Activated CD8-positive, alpha-beta memory T cell treated with anti-CD3 and anti-CD28 coated beads, Interleukin-2, amount 50 U/mL, for 48 hours (primary cell): Measurements from ENCODE around the gene CISD3.
"Not testable (repeated sequence)": the region's sequence is repeated elsewhere in the genome, so short reads cannot be mapped to it uniquely, and the experiment has no call there.

Source experiments
- DNase-seq: peaks from one replicate; pipeline ENCODE4 v3.0.0-alpha.2; 2020

Gene CISD3

DNA sequence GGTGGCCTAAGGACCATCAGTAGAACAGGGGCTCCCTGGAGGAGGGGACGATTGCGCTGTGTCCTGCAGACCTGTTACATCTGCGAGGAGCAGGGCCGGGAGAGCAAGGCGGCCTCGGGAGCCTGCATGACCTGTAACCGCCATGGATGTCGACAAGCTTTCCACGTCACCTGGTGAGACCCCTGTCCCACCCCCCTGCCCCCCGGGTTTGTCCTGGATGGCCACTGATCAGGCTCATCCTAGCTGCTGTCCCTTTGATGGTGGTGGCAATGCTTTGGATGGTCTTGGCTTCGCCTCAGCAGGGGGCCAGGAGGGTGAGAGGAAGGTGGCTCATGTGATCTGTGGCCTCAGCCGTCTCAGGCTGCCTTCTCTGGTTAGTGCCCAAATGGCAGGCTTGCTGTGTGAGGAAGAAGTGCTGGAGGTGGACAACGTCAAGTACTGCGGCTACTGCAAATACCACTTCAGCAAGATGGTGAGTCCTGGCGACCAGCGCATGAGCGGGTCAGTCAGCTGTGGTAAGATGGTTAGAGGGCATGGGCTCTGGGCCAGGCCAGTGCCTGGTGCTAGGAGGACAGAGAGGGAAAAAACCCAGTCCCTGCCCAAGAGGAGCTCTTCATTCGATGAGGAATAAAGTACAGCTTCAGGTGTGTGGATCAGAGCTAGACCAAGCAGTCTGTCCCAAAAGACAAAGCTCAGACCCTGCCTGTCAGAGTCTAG is 20.9 kb upstream of the CISD3 start:
- no peak for DNase-seq

- no peak for DNase-seq
Observed at GRCh38 chr17:38709864-38710603, 20.1 kb upstream of the CISD3 start.

GRCh38 chr17:38710604-38710962 is 19.6 kb upstream of the CISD3 start:
- no peak for DNase-seq

DNA sequence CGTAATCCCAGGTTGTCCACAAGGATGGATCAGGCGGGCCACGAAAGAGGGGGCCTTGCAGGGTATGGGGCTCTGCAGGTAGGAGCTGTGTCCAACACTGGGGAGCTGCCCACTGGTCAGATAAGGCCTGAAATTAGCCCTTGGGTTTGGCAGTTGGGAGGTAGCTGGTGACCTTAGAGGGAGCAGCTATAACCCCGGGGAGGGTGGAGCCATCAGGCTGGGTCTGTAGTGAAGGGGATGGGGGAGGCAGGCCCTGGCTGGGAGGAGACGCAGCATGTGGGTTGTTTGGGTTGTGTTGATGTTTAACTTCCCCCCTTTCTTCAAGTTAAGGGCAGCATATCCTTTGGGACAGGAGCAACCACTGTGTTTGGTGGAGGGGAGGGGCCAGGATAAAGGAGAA is 19.2 kb upstream of the CISD3 start:
- no peak for DNase-seq

DNA sequence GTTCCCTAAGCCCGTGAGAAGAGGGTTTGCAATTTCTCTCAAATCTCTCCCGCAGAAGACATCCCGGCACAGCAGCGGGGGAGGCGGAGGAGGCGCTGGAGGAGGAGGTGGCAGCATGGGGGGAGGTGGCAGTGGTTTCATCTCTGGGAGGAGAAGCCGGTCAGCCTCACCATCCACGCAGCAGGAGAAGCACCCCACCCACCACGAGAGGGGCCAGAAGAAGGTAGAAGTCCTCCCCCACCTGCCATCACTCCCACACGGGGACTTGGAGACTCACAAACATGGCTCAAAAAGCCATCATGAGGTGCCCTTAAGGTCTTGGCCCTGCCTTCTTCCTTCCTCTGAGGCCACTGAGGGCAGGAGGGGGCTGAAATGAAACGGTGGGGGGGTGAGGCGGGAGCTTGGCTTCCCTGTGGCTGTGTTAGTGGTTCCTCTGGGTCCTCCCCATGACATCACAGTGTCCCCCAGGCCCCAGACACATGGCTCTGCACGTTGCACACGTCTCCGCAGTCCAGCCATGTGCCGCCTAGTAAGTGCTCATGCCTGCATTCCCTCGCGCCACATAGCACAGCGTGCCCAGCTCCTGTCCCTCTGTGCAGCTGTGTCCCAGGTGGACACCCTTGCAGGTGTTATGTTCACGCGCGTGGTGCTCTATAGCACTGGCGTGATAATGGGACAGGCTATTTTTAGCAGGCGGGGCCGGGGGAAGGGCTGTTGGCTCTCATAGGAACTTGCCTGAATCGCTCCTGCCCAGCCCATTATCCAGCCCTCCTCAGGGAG is 18.2 kb upstream of the CISD3 start:
- no peak for DNase-seq

DNA sequence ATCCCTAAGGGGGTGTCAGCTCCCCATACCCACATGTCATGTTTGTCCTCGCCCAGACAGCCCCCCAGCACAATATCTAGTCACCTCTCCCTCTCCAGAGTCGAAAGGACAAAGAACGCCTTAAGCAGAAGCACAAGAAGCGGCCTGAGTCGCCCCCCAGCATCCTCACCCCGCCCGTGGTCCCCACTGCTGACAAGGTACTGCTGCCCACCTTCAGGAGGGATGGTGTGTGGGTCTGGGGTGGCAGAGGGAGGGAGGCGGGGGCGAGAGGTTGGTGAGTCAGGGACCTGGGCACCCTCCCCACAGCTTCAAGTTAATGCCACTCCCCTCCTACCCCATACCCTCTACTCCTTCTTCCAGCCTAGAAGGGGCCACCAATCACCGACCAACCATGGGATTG is 17.5 kb upstream of the CISD3 start:
- DNase-seq: no peak

GRCh38 chr17:38713456-38714075 is 16.6 kb upstream of the CISD3 start:
- no peak for DNase-seq

DNA sequence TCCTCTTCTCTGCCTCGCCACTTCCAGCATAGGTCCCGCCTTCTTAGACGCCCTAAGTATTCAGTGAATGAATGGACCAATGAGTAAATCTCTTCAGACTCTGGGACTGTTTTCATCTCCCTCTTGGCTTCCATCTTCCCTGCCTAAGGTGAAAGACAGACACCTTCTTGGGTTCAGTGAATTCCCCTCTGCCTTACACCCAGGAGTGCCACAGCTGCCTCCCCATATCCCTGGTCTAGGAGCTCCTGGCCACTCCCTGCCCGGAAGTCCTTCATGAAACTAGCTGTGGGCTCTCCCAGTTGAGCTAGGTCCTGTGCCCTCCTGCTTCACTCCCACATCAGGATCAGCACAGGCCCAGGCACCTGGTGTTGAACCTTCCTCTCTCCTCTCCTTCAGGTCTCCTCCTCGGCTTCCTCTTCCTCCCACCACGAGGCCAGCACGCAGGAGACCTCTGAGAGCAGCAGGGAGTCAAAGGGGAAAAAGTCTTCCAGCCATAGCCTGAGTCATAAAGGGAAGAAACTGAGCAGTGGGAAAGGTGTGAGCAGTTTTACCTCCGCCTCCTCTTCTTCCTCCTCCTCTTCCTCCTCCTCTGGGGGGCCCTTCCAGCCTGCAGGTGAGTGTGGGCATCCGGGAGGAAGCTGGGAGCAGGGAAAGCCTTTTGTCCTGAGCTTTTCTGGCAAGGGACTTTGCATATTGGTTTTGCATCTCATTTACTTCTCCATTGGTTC is 14.8 kb upstream of the CISD3 start:
- no peak for DNase-seq

GRCh38 chr17:38716368-38717005 is 13.7 kb upstream of the CISD3 start:
- no peak for DNase-seq

DNA sequence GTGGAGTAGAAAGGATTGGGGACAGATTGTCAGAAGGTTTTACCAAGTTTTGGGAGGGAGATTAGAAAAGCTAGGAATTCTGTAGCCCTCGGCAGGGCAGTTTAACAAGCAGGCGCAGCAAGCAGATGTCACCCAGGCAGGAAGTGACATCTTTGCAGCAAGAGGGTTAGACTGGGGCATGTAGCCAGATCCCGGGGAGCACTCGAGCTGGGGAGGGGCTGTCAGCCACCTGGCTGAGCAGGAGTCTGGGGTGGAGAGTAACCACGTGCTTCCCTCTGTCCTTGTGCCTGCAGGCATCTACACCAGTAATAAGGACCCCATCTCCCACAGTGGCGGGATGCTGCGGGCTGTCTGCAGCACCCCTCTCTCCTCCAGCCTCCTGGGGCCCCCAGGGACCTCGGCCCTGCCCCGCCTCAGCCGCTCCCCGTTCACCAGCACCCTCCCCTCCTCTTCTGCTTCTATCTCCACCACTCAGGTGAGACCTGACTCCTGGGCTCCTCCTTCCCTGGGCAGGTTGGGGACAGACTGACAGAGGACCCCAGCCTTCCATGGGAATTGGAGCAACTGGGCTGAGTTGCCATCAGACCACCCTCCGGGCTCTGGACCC is 12.9 kb upstream of the CISD3 start:
- no peak for DNase-seq

DNA sequence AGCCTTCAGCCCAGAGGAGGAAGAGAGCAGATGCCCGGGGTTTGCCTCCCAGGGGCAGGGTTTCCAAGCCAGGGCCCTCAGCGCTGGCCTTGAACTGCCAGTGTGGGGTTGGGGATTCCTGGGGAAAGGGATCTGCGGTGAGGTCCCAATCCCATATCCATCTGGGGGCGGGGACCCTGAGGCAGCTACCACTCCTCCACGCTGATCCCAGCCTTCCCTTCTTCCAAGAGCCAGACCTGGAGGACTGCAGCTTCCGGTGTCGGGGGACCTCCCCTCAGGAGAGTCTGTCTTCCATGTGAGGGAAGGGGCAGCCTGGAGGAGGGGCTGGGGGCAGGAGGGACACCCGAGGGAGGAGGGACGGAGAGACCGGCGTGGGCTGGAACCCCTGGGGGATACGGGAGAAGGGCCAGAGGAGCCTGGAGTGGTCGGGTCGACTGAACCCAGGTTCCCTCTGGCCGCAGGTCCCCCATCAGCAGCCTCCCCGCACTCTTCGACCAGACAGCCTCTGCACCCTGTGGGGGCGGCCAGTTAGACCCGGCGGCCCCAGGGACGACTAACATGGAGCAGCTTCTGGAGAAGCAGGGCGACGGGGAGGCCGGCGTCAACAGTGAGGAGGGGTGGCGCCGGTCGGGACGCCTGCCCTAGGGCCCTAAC is 10.7 kb upstream of the CISD3 start:
- DNase-seq: no peak

- DNase-seq: no peak
Observed at GRCh38 chr17:38719943-38720641, 10.0 kb upstream of the CISD3 start.

GRCh38 chr17:38720941-38721340 is 9.2 kb upstream of the CISD3 start:
- no peak for DNase-seq

- DNase-seq: no peak
Observed at GRCh38 chr17:38721802-38722201, 8.3 kb upstream of the CISD3 start.

DNA sequence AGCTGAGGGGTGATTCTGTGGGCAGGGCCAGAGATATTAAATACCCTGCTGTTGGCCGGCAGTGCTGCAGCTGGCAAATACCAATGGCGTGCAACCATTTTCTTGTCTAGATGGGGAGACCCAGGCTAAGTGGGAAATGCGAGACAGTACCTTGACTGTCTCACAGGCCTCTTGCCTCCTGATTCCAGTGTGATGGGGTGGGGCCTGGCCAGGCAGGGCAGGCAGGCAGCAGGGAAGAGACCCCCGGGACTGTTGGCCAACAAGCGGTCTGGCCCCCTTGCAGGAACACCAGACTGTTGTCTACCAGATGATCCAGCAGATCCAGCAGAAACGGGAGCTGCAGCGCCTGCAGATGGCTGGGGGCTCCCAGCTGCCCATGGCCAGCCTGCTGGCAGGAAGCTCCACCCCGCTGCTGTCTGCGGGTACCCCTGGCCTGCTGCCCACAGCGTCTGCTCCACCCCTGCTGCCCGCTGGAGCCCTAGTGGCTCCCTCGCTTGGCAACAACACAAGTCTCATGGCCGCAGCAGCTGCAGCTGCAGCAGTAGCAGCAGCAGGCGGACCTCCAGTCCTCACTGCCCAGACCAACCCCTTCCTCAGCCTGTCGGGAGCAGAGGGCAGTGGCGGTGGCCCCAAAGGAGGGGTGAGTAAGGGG is 5.7 kb upstream of the CISD3 start:
- no peak for DNase-seq

DNA sequence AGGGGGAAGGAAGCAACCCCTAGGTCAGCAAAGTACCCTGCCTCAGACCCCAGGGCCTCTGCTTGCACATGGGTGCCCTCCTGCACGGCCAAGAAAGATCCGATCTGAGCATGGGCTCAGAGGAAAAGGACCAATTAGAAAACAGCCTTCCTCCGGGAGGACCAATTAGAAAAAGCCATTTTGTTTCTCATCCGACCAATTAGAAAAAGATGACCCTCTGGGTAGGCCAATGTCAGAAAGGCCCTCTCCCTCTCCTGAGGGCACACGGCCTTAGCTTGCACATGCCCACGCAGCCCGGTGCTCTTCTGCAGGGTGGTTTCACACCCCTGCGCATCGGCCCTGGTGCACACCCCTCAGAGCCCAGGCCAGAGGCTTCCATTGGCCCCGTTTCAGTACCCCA is 5.1 kb upstream of the CISD3 start:
- no peak for DNase-seq

GRCh38 chr17:38726145-38726544 is 4.0 kb upstream of the CISD3 start:
- DNase-seq: not testable (repeated sequence)

DNA sequence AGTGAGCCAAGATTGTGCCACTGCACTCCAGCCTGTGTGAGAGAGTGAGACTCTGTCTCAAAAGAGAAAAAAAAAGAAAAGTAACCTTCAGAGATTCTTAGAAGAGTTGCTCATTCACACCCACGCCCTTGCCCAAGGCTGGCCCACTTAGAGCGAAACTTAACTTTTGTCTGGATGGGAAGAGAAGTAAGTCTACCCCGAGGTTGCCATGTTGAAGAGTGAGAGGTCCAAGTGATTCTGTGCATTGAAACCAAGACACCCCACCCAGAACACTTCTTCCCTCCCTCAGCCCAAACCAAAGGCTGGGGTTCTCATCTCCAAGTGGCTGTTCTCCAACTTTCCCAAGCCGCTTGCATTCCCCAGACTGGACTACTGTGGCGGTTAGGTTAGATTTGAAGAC is 2.4 kb upstream of the CISD3 start:
- peak; percentile 80 for DNase-seq

GRCh38 chr17:38728290-38728831 is 1.8 kb upstream of the CISD3 start:
- DNase-seq: no peak

GRCh38 chr17:38729368-38729885 is 714 bp upstream of the CISD3 start:
- DNase-seq: no peak
